Activated CD8-positive, alpha-beta T cell treated with anti-CD3 and anti-CD28 coated beads for 36 hours (primary cell): ENCODE results near the gene FSTL4. TPM values are rescaled to one million over a fixed set of nuclear protein-coding genes. Genes with fewer than 3 reads are reported as not detected.

ENCODE experiments used
- ATAC-seq: fragments of 200-7000 bp; cut with Tn5 transposase; one replicate; pipeline ENCODE4 v1.10.0; 2021; ENCODE audit warnings: mild to moderate bottlenecking, moderate library complexity
- CTCF ChIA-PET: fragments of 350-600 bp; sonication (Branson Sonifier 250); formaldehyde crosslinking; loops from one replicate; lab custom pipeline; 2021; ENCODE audit warnings: antibody characterized with exemption; lab: Charles Lee
- POLR2A ChIA-PET: fragments of 350-600 bp; sonication (Branson Sonifier 250); formaldehyde crosslinking; loops from one replicate; lab custom pipeline; 2021; ENCODE audit warnings: antibody characterized with exemption; lab: Charles Lee
- DNase-seq: peaks from one replicate; pipeline ENCODE4 v3.0.0-alpha.2; 2020
- H3K27ac Mint-ChIP-seq: one replicate; pipeline ENCODE4 v1.8.0; 2021; ENCODE audit warnings: mild to moderate bottlenecking, mixed read lengths
- H3K27me3 Mint-ChIP-seq: one replicate; pipeline ENCODE4 v1.8.0; 2021; ENCODE audit warnings: mixed read lengths
- H3K36me3 Mint-ChIP-seq: one replicate; pipeline ENCODE4 v1.8.0; 2021; ENCODE audit warnings: low read depth, mixed read lengths
- H3K4me1 Mint-ChIP-seq: one replicate; pipeline ENCODE4 v1.8.0; 2021; ENCODE audit warnings: low read depth, mixed read lengths
- H3K4me3 Mint-ChIP-seq: one replicate; pipeline ENCODE4 v1.8.0; 2021; ENCODE audit warnings: mild to moderate bottlenecking, moderate library complexity, mixed read lengths
- H3K9me3 Mint-ChIP-seq: one replicate; pipeline ENCODE4 v1.8.0; 2021; ENCODE audit warnings: mixed read lengths
- CTCF ChIP-seq: fragments of 200-600 bp; IDR thresholded peaks from one replicate; pipeline ENCODE4 v1.8.0; 2022; ENCODE audit warnings: antibody characterized with exemption, mild to moderate bottlenecking
- intact Hi-C: fragments of 100-400 bp; cut with micrococcal nuclease; formaldehyde crosslinking; loops from one replicate; pipeline ENCODE4 v1.10.0; 2022
- total RNA-seq, 2 experiments: library from RNA; stranded (reverse); gene quantifications; one replicate each; pipeline ENCODE4 v1.2.3, GENCODE V29; 2021

Gene FSTL4
- total RNA-seq, 2 experiments from 2014 or later: not detected

- TF ChIP-seq CTCF: no peak
- ChIA-PET CTCF (no interaction called here), POLR2A (no interaction called here)
- no peaks in the 10 kb centered on the region for H3K4me1 Mint-ChIP-seq
- H3K9me3 Mint-ChIP-seq: no peaks in the 10 kb centered on the region
- no peak for DNase-seq
- no peak for ATAC-seq
- intact Hi-C loops: no loop called here
- no peaks in the 10 kb centered on the region for H3K36me3 Mint-ChIP-seq
- H3K4me3 Mint-ChIP-seq: no peak overlapping the region
- no peak overlapping the region for H3K27ac Mint-ChIP-seq
- no peaks in the 10 kb centered on the region for H3K27me3 Mint-ChIP-seq
Measured at GRCh38 chr5:133228316-133228715, 384.0 kb downstream of the FSTL4 start.

GRCh38 chr5:133227897-133228296 is 384.4 kb downstream of the FSTL4 start:
- Mint-ChIP-seq H3K4me1 (no peaks in the 10 kb centered on the region), H3K27ac (no peak overlapping the region), H3K4me3 (no peak overlapping the region), H3K27me3 (no peaks in the 10 kb centered on the region), H3K36me3 (no peaks in the 10 kb centered on the region), H3K9me3 (no peaks in the 10 kb centered on the region)
- intact Hi-C loops: no loop called here
- DNase-seq (no peak), ATAC-seq (no peak)
- no peak for TF ChIP-seq CTCF
- CTCF ChIA-PET: no interaction called here
- POLR2A ChIA-PET: no interaction called here

GRCh38 chr5:133227082-133227481 is 385.3 kb downstream of the FSTL4 start:
- DNase-seq: no peak
- intact Hi-C loops: no loop called here
- Mint-ChIP-seq H3K9me3 (no peaks in the 10 kb centered on the region), H3K4me3 (no peak overlapping the region), H3K27me3 (no peaks in the 10 kb centered on the region), H3K4me1 (no peaks in the 10 kb centered on the region), H3K36me3 (no peaks in the 10 kb centered on the region), H3K27ac (no peak overlapping the region)
- TF ChIP-seq CTCF: no peak
- POLR2A ChIA-PET: no interaction called here
- no peak for ATAC-seq
- CTCF ChIA-PET: no interaction called here

- Mint-ChIP-seq H3K4me1 (no peaks in the 10 kb centered on the region), H3K4me3 (no peak overlapping the region), H3K9me3 (no peaks in the 10 kb centered on the region), H3K27me3 (no peaks in the 10 kb centered on the region), H3K36me3 (no peaks in the 10 kb centered on the region), H3K27ac (no peak overlapping the region)
- ATAC-seq (no peak), DNase-seq (no peak)
- intact Hi-C loops: no loop called here
- POLR2A ChIA-PET: no interaction called here
- no peak for TF ChIP-seq CTCF
- CTCF ChIA-PET: no interaction called here
Measured at GRCh38 chr5:133226186-133226585, 386.2 kb downstream of the FSTL4 start.

- TF ChIP-seq CTCF: no peak
- POLR2A ChIA-PET: no interaction called here
- no peaks in the 10 kb centered on the region for H3K27me3 Mint-ChIP-seq
- H3K9me3 Mint-ChIP-seq: no peaks in the 10 kb centered on the region
- no peaks in the 10 kb centered on the region for H3K4me1 Mint-ChIP-seq
- no peak overlapping the region for H3K4me3 Mint-ChIP-seq
- CTCF ChIA-PET: no interaction called here
- ATAC-seq: no peak
- H3K36me3 Mint-ChIP-seq: no peaks in the 10 kb centered on the region
- DNase-seq: no peak
- H3K27ac Mint-ChIP-seq: no peak overlapping the region
- intact Hi-C loops: no loop called here
Measured at GRCh38 chr5:133225671-133226152, 386.6 kb downstream of the FSTL4 start.
